Measurements from ENCODE around the gene GSG1L.

Gene GSG1L

DNA sequence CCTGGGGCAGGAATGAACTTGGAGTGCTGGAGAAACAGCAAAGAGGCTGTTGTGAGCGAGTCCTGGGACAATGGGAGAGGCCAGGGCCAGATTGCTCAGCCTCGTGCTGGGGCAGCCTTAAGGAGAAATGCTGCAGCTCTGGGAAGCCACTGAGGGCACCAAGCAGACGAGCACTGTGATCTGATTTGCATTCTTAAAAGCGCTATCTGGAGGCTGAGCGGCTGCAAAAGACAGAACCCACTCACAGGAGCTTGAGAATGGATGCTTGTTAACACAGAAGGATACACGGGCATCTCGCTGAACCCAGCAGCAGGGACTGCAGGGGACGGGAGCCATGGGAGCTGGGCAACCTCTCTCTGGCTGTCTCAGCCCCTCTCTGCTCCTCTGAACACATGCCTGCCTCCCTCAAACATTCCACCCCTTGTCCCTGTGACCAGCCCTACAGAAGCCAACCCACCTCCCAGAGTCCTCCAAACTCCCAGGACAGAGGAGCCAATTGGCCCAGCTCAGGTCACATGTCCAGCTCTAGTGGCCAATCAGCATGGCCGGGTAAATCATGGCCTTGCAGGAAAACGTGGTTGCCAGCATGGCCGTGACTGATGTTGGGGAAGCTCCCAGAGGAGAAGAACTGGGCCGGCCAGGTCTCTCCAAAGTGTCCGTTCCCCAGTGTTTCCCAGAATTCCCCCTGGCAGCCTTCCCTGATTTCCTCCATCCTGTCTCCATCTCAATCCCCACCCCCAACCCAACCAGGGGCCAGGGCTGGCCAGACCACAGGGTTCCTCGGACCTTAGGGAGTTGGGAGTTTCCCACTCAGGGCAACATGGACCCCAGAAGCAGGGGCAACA, 60.3 kb downstream of the GSG1L start:
- H3K9ac ChIP-seq (ENCODE audit: low read depth, low read length): no peak overlapping the region
- no peaks in the 10 kb centered on the region for H3K36me3 ChIP-seq (ENCODE audit: insufficient read depth, low read length)
- no peaks in the 10 kb centered on the region for H3K9me3 ChIP-seq (ENCODE audit: control insufficient read depth, insufficient read depth, low read length)
- H3K4me1 ChIP-seq (ENCODE audit: insufficient read depth, low read length): no peaks in the 10 kb centered on the region

DNA sequence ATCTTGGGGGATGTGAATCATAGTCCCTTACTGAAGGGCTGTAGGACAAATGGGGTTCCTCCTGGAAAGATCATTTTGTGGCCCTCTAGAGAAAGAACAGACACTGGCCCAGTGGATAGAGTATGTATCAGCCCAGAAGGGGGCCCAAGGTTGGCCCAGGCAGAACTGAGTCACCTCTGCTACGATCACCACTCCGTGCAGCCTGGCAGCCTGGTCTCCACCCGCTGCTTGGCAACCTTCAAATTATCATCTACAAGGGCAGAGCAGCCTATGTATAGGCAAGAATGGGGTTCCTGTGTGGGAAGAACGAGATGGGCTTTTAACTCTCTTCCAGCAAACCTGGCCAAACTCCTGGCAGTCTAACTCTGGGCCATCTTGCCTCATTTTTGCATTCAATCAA, 61.9 kb downstream of the GSG1L start:
- H3K9ac ChIP-seq (ENCODE audit: low read depth, low read length): no peak overlapping the region
- H3K9me3 ChIP-seq (ENCODE audit: control insufficient read depth, insufficient read depth, low read length): no peaks in the 10 kb centered on the region
- H3K4me1 ChIP-seq (ENCODE audit: insufficient read depth, low read length): no peaks in the 10 kb centered on the region
- H3K36me3 ChIP-seq (ENCODE audit: insufficient read depth, low read length): no peaks in the 10 kb centered on the region

GRCh38 chr16:28001184-28001583, 62.3 kb downstream of the GSG1L start:
- no peaks in the 10 kb centered on the region for H3K4me1 ChIP-seq (ENCODE audit: insufficient read depth, low read length)
- H3K9ac ChIP-seq (ENCODE audit: low read depth, low read length): no peak overlapping the region
- no peaks in the 10 kb centered on the region for H3K36me3 ChIP-seq (ENCODE audit: insufficient read depth, low read length)
- H3K9me3 ChIP-seq (ENCODE audit: control insufficient read depth, insufficient read depth, low read length): no peaks in the 10 kb centered on the region

DNA sequence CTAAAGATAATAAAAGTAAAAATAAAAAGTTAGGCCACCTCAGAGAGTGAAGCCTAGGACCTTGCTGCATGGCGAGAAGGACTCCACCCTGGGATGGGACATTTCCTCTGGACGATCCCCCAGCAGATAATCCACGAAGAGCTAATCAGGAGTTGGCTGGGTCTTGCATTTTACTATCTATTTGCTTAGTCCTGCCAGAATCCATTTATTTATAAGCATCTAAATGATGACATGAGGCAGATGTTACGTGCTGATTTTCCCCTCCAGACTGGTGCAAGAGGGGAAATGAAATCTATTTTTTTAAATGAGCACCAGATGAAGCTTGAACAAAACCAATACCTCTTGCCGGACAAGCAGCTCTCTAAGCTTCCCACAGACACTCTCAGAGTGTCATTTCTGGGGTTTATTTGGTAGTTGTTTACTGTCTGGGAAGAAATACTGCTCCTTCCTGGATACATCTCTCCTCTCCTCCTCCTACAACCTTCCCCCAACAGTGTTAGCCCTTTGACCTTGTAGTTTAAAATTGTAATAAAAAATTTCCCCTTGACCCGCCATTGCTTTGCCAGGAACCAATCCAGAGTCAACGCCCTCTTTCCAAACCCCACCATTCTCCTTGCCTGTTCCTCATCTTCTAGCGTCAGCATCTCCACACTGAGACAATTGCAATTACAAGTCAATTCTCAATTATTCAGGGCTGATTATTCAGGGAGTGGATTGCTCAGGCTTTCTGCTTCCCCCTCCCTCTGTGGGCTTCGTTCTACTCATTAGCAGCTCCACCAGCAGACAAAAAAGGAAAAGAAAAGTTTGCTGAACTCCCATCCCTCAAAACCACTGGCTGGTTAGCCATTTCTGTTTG, 63.0 kb downstream of the GSG1L start:
- H3K9ac ChIP-seq (ENCODE audit: low read depth, low read length): no peak overlapping the region
- no peaks in the 10 kb centered on the region for H3K9me3 ChIP-seq (ENCODE audit: control insufficient read depth, insufficient read depth, low read length)
- H3K36me3 ChIP-seq (ENCODE audit: insufficient read depth, low read length): no peaks in the 10 kb centered on the region
- H3K4me1 ChIP-seq (ENCODE audit: insufficient read depth, low read length): no peaks in the 10 kb centered on the region

DNA sequence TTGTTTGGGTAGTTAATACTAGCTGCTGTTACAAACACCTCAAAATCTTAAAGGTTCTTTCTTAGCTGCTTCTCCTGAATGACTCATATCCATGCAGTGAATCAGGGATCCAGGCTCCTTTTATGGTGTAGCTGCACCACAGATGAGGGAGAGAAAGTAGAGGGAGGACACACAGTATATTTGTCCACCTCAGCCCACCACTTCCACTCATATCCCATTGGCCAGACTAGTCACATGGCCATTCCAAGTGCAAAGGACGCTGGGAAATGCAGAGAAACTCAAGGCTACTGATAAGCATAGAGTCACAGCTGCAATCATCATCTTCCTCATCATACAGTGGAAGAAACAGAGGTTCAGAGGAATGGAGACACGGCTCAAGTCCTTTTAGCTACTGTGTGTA, 63.8 kb downstream of the GSG1L start:
- Histone ChIP-seq H3K36me3 (ENCODE audit: insufficient read depth, low read length) (no peaks in the 10 kb centered on the region), H3K4me1 (ENCODE audit: insufficient read depth, low read length) (no peaks in the 10 kb centered on the region), H3K9me3 (ENCODE audit: control insufficient read depth, insufficient read depth, low read length) (no peaks in the 10 kb centered on the region), H3K9ac (ENCODE audit: low read depth, low read length) (no peak overlapping the region)

- Histone ChIP-seq H3K4me1 (ENCODE audit: insufficient read depth, low read length) (no peaks in the 10 kb centered on the region), H3K9ac (ENCODE audit: low read depth, low read length) (no peak overlapping the region), H3K36me3 (ENCODE audit: insufficient read depth, low read length) (no peaks in the 10 kb centered on the region; the same call in 1 of the 2 replicates), H3K9me3 (ENCODE audit: control insufficient read depth, insufficient read depth, low read length) (peaks cover 17% of the 10 kb centered on the region)
Observed at GRCh38 chr16:27995378-27995777, 68.1 kb downstream of the GSG1L start.

DNA sequence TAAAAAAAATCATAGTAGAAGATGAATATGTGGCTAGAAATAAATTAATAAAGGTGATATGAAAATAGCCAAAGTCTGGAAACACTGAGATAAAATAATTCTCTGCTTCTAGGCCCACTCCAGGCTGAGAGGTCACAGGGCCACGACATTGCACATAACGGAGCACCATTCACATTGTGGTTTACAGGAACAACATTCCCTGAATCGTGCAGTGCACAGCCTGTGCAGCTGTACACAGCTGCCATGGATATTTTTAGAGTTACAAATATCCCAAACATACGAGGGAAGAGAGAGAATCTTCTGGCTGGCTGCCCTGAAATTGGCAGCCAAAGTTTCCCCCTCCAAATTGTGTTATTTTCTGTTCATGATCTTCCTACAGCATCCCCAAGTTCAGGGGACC, 68.8 kb downstream of the GSG1L start:
- Histone ChIP-seq H3K9ac (ENCODE audit: low read depth, low read length) (no peak overlapping the region), H3K9me3 (ENCODE audit: control insufficient read depth, insufficient read depth, low read length) (peaks cover 17% of the 10 kb centered on the region), H3K4me1 (ENCODE audit: insufficient read depth, low read length) (no peaks in the 10 kb centered on the region), H3K36me3 (ENCODE audit: insufficient read depth, low read length) (no peaks in the 10 kb centered on the region; the same call in 1 of the 2 replicates)

DNA sequence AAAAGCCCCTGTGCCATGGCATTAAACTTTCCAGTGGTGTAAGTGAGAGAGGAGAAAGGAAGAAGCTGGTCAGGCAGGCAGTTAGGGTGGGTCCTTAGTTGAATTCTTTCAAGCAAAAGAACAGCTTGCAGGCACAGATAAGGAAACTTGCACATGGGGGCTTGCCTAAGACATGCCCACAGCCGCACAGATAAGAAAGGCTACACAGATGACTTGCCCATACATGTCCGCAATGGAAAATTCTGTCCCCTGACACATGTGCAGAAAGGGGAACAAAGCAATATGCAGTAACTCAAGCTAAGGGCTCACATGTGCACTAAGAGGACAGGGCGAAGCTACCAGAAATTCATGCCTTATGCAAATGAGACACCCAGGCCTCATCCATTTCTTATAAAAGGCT, 69.9 kb downstream of the GSG1L start:
- no peak overlapping the region for H3K9ac ChIP-seq (ENCODE audit: low read depth, low read length)
- H3K36me3 ChIP-seq (ENCODE audit: insufficient read depth, low read length): no peaks in the 10 kb centered on the region; the same call in 1 of the 2 replicates
- H3K4me1 ChIP-seq (ENCODE audit: insufficient read depth, low read length): no peaks in the 10 kb centered on the region
- H3K9me3 ChIP-seq (ENCODE audit: control insufficient read depth, insufficient read depth, low read length): peaks cover 17% of the 10 kb centered on the region

GRCh38 chr16:27991876-27992275, 71.6 kb downstream of the GSG1L start:
- H3K9me3 ChIP-seq (ENCODE audit: control insufficient read depth, insufficient read depth, low read length): peaks cover 17% of the 10 kb centered on the region
- H3K4me1 ChIP-seq (ENCODE audit: insufficient read depth, low read length): no peaks in the 10 kb centered on the region
- no peak overlapping the region for H3K9ac ChIP-seq (ENCODE audit: low read depth, low read length)
- no peaks in the 10 kb centered on the region; the same call in 1 of the 2 replicates for H3K36me3 ChIP-seq (ENCODE audit: insufficient read depth, low read length)

DNA sequence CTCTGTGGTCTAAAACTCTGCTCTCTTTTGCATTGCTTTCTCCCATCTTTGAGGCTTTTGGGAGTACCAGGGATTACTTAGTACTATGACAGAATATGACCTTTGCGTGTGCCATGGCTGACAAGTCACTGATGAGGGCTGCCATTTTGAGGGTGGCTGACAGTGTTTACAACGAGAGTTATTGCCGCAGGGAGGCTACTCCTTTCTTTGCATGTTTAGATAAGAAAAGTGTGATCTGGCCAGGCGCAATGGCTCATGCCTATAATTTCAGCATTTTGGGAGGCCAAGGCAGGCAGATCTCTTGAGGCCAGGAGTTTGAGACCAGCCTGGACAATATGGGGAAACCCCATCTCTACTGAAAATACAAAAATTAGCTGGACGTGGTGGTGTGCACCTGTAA, 77.5 kb downstream of the GSG1L start:
- Histone ChIP-seq H3K9me3 (ENCODE audit: control insufficient read depth, insufficient read depth, low read length) (no peaks in the 10 kb centered on the region), H3K4me1 (ENCODE audit: insufficient read depth, low read length) (no peaks in the 10 kb centered on the region), H3K36me3 (ENCODE audit: insufficient read depth, low read length) (no peaks in the 10 kb centered on the region), H3K9ac (ENCODE audit: low read depth, low read length) (no peak overlapping the region)

GRCh38 chr16:27984121-27984520, 79.4 kb downstream of the GSG1L start:
- no peaks in the 10 kb centered on the region for H3K36me3 ChIP-seq (ENCODE audit: insufficient read depth, low read length)
- no peaks in the 10 kb centered on the region for H3K9me3 ChIP-seq (ENCODE audit: control insufficient read depth, insufficient read depth, low read length)
- H3K4me1 ChIP-seq (ENCODE audit: insufficient read depth, low read length): no peaks in the 10 kb centered on the region
- H3K9ac ChIP-seq (ENCODE audit: low read depth, low read length): no peak overlapping the region

- no peaks in the 10 kb centered on the region for H3K4me1 ChIP-seq (ENCODE audit: insufficient read depth, low read length)
- H3K36me3 ChIP-seq (ENCODE audit: insufficient read depth, low read length): no peaks in the 10 kb centered on the region
- no peaks in the 10 kb centered on the region for H3K9me3 ChIP-seq (ENCODE audit: control insufficient read depth, insufficient read depth, low read length)
- no peak overlapping the region for H3K9ac ChIP-seq (ENCODE audit: low read depth, low read length)
Observed at GRCh38 chr16:27983244-27983643, 80.3 kb downstream of the GSG1L start.

- Histone ChIP-seq H3K9ac (ENCODE audit: low read depth, low read length) (no peak overlapping the region), H3K4me1 (ENCODE audit: insufficient read depth, low read length) (no peaks in the 10 kb centered on the region), H3K9me3 (ENCODE audit: control insufficient read depth, insufficient read depth, low read length) (no peaks in the 10 kb centered on the region)
Observed at GRCh38 chr16:27982184-27982583, 81.3 kb downstream of the GSG1L start.

GRCh38 chr16:27980919-27981700, 82.4 kb downstream of the GSG1L start:
- no peaks in the 10 kb centered on the region for H3K9me3 ChIP-seq (ENCODE audit: control insufficient read depth, insufficient read depth, low read length)
- no peak overlapping the region for H3K9ac ChIP-seq (ENCODE audit: low read depth, low read length)
- H3K36me3 ChIP-seq (ENCODE audit: insufficient read depth, low read length): no peaks in the 10 kb centered on the region
- no peaks in the 10 kb centered on the region for H3K4me1 ChIP-seq (ENCODE audit: insufficient read depth, low read length)

More at GRCh38 chr16:27982184-27982583, 81.3 kb downstream of the GSG1L start:
- H3K36me3 ChIP-seq (ENCODE audit: insufficient read depth, low read length): no peaks in the 10 kb centered on the region
